Right forelimb (tissue), 1 donor: Measurements from ENCODE around the gene NPAT.
"Not testable (repeated sequence)": the region's sequence is repeated elsewhere in the genome, so short reads cannot be mapped to it uniquely, and the experiment has no call there.

ENCODE experiments used
- DNase-seq: peaks from one replicate; pipeline ENCODE4 v3.0.0-alpha.2; 2018

NPAT gene

DNA sequence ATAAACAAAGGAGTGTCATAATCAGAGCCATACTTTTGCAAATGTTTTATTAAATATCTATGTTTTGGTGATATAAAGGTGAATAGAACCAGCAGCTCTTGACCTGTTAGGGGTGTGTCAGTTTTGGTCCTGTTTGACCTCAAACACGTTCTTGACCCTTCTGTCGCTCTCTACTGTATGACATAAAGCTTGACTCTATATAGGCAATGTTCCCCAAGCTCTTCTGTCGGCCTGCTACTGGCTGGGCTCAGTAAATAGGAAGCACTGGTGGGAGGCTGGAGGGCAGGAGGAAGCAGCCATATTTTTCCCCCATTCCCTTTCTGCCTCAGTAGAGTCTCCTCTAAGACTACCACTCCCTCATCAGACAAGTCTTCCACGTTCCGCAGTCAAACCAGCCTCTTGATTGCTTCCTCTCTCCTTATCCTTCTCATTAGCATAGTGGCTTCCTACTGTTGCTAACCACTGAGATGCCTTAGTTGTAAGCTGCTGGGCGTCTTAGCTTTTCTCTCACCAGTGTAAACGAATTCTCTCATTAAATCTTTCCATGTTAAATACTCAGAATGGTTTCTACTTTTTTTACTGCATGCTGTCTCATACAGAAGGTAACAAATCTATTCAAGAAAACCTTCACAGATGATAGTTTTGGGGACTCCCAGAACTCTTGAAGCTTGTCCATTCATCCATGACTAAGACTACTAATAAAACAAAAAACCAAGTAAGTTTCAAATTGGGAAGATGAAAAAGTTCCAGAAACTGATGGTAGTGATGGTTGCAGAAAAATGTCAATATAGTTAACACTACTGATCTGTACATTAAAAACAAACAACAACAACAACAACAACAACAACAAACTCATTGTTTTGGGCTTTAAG is 3.3 kb downstream of the NPAT start:
- no peak for DNase-seq

DNA sequence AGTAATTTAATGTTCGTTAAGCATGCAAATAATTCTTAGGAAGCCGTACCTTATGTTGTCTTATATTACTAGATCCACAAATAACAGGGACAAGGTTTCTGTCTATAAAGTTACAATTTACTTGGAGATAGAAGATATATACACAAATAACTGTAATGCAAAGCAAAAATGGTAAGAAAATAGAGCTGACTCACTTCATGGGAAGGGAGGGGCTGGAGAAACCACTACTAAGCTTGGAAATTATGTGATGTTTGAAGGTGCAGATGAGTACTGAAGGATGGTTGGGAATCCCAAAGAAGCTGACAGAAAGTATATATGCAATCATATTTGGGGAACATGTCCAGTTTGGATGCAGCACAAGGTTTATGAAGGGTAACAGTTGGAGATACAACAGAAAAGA is 4.0 kb downstream of the NPAT start:
- DNase-seq, result no peak

DNA sequence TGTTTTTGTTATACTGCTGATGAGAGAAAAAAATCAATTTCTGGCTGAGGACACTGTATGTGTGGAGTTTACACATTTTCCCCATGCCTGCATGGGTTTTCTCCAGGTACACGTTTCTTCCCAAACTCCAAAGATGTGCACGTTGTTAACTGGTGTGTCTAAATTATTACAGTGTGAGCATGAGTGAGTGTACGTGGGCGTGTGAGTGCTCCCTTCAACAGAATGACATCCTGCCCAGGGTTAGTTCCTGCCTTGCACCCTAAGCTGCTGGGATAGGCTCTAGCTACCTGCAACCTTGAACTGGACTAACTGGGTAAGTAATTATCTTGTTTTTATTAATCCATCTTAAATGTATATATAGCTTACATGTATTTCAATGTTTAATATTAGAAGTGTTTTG is 5.5 kb downstream of the NPAT start:
- no peak for DNase-seq

DNA sequence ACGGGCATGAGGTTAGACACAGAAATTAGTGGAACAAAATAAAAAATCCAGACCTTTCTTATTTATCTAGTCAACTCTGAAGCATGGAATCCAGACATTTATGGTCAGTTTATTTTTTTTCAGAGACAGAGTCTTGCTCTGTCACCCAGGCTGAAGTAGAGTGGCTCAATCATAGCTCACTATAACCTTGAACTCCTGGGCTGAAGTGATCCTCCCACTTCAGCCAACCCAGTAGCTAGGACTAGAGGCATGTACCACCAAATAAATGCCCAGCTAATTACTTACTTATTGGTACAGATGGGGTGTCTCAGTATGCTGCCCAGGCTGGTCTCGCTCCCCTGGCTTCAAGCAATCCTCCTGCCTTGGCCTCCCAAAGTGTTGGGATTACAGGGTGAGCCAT is 8.7 kb downstream of the NPAT start:
- DNase-seq, result no peak

DNA sequence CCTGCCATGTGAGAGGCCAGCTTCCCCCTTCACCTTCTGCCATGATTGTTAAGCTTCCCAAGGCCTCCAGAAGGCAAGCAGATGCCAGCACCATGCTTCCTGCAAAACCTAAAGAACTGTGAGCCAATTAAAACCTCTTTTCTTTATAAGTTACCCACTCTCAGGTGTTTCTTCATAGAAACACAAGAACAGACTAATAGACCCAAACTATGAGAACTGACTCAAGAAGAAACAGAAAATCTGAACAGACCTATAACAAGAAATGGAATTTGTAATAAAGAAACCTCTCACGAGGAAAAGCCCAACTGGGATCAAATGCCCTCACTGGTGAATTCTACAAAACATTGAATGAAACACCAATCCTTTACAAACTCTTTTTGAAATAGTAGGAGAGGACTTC is 12.0 kb downstream of the NPAT start:
- no peak for DNase-seq

DNA sequence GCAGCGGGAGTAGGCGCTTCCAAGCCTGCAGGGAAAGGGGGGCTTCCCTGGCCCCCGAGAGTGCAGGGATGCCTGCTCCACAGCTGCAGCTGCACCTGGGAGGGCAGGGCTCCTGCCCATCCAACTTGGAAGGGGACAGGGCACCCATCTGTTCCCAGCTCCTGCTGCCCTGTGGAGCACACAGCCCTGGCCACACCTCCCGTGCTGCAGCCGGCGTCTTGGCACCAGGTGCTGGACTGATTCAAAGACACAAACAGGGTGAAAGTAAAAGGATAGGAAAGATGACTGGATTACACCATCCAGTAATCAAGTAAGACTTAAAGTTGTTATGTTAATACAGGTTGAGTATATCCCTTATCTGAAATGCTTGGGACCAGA is 14.8 kb downstream of the NPAT start:
- no peak for DNase-seq

DNA sequence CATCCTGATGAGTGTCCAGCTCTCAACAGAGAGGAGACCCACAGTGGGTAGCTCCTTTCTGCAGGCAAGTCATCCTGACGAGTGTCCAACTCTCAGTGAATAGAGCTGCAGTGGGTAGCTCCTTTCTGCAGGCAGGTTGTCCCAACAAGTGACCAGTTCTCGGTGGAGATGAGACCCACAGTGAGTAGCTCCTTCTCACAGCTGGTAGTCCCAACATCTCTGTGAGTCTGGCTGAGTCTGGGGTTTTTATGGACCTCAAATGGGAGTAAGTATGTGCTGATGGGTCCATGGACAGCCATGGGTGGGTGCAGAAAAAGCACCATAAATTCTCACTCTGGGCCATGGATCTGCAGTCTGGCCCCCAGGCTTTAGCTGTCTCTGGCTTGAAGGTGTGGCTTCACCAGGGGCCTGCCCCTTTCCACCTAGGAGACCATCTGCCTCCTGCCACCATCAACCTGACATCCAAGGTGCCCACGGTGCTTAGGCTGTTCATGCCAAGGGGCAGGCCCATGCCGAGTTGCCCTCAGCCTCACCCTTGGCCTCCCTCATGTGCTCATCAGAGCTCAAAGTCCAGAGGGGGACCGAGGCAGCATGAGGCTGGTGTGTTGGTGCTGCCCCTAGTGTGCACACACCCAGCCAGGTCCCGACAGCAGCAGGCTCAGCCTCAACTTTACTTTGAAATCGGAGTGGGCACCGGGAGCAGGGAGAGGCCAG is 15.3 kb downstream of the NPAT start:
- DNase-seq, result no peak

DNA sequence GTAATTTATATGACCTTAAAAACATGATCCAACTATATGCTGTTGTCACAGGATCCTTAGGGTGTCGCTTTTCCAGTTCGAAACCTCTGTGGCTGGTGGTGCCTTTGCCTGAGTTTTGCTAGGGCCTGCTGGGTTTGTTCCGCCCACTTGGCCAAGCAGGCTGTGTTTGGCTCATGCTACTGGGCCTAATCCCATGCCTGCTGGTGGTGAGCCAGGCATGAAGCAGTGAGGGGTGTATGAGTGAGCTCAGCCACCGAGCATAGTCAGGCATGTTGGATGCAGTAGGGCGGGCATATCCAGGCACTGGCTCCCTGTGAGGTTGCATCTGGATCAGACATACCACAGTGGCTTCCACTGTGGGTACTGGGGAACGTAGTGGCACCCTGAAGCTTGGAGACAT is 16.3 kb downstream of the NPAT start:
- DNase-seq, result no peak

DNA sequence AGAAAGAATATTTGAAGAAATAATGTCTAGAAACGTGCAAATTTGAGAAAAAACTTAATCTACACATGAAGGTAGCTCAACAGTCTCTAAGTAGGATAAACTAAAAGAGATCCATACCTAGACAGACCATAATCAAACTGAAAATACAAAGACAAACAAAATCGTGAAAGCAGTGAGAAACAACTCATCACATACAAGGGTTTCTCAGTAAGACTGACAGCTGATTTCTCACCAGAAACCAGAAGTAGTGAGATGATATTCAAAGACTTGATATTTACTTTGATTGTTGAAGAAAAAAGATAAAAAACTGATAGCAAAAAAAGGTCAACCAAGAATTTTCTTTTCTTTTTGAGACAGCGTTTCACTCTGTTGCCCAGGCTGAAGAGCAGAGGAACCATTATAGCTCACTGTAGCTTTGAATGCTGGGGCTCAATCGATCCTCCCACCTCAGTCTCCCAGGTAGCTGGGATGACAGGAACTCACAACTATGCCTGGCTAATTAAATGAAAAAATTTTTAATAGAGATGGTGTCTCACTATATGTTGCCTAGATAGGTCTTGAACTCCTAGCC is 17.4 kb downstream of the NPAT start:
- DNase-seq, result no peak

DNA sequence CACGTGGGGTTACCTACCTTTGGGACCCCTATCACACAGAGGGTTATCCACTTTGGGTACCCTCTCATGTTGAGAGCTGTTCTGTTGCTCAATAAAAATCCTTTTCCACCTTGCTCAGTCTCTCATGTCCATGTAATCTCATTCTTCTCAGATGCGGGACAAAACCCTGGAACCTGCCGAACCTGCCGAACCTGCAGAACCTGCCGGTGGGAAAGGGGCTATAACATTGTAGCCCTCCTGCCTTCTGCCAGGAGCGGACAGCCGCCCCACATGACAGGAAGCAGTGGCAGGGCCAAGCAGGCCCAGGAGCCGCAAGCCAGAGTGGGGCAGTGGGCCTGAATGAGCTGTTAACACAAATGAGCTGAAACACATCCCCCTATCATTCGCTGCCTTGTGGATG is 18.1 kb downstream of the NPAT start:
- no peak for DNase-seq

DNA sequence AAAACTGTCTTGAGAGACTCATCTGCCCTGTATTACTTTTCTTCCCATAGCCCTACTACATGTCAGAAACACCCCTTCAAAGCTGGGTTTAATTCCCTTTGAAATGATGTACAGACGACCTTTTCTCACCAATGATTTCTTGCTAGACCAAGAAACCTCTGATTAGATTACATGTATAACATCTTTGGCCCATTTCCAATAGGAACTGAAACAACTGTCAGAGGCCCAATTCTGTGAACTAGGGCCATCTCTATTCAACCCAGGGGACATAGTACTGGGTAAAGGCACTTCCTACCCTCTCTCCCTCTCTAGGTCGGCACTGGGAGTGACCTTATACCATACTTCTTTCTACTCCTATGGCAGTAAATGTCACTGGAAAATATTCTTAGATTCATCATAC is 19.4 kb downstream of the NPAT start:
- DNase-seq, result no peak

DNA sequence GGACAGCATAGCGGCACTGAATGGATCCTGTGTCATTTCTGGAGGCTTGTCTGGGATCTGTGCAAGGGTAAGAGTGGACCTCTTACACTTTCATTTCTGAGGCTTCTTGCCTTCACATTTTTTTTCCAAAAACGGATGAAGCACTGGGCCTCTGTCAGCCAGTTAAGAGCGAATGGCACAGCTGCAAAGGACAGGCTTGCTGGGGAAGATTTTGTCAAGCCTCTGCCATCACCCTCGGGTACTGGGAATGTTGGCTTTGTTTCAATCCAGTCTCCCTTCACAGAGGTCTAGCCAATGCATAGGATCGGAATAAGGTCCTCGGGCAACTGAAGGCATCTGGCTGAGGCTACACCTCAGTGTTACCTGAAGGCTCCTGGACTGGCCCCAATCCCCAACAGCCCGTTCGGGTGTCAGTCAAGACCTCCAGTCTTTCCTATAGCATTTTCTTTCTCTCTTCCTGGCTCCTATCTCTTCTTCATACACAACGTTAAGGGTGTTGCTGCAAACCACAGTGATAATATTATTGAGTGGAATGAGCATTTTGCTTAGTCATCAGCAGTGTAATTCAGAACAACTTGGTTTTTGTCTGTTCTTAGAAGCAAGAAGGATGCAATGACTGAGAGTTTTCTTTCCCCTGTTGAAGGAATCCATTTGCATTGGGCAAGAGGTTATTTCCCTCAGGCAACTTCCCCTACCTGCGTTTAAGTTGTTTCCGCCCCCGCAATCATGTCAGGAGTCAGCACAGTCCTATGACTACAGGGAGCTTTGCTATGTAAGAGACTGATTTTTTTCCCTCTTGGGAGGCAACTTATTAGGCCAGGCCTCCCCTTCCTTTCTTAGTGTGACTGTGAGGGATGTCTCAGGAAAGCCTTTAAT is 22.8 kb downstream of the NPAT start:
- no peak for DNase-seq

DNA sequence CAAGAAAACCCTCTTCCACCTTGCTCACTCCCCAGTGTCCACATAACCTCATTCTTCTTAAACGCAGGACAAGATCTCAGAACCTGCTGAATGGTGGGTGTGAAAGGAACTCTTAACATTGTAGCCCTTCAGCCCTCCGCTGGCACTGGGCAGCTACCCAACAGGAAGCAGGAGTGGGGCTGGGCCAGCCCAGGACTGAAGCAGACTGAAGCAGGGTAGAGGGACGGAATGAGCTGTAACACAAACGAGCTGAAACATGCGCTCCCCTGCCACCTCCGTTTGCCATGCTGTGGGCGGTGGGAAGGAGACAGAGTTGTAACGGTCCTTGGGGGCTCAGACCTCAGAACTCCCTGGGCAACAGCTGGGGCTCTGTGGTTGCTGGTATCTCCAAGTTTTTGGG is 23.6 kb downstream of the NPAT start:
- no peak for DNase-seq

DNA sequence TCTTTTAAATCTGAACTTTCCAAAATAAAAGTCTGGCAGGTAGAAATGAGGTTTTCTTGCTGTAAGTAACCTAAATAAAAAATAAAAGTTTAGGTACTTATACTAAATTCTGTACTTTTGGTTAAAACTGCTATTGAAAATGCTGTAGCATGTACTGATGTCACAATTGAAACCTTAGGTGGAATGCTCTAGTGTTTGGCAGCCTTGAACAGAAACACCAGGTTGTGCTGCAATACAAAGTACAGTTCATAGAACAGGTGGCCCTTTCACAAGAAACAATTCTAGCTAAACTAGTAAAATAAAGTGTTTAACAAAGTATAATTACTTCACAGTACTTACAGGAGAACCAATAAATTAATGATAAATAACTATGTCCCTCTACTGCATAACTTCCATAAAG is 25.1 kb downstream of the NPAT start:
- no peak for DNase-seq

DNA sequence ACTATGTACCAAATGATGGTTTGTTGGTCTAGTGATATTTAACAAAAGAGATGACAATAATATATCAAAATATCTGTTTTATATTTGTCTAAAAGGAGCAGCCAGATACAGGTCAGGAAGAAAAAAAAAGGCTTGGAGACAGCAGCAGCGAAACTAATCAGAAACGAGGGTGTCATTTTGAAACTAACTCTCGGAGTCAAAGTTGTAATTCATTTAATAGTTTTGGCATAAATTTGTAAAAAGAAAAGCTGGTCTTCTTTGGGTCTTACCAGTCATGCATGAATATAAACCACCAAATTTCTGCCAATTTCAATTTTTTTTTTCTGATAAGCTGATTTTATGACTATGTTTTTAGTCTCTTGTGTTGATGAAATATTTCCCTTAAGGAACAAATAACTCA is 25.5 kb downstream of the NPAT start:
- no peak for DNase-seq

DNA sequence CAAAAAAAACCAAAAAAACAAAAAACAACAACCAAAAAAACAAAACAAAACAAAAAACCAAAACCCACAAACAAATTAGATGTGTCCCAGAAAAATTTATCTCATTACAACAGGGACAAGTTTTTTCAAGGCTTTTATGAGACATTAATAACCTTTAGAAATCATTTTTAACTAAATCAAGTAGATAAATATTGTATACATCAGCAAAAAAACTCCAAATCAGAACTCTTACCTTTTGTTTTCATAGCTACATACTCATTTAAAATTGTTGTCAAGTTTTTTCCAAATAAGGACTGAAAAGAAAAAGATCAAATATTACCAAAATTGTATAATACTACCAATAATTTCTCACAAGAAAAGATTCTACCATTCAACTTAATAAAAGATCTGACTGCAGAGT is 28.7 kb downstream of the NPAT start:
- no peak for DNase-seq

DNA sequence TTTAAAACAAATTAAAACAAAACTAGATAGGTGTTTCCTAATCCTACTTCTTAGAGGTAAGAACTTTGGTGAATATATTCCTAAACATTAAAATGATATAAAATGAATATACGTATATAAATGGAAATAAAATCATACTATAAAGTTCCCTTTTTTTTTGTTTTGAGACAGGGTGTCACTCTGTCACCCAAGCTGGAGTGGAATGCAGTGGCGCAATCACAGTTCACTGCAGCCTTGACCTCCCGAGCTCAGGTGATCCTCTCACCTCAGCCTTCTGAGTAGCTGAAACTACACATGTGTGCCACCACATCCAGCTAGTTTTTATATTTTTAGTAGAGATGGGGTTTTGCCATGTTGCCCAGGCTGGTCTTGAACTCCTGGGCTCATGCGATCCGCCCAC is 44.9 kb downstream of the NPAT start:
- no peak for DNase-seq

DNA sequence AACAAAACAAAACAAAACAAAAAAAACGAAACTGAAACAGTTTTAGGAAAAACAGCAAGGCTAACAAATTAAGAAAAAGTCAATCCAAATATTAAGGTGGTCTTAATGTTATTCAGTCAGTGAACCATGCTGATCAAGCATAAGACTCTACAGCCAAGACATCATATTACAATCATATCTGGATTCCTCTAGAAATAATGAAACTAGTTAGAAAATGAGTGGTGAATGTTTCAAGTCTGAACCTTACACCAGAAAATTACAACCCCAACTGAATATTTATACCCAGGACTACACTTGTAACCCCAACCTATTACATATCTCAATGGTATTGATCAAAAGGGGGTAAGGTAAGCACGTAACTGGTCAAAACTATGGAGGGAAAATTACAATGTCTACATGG is 52.3 kb downstream of the NPAT start:
- DNase-seq, result no peak

DNA sequence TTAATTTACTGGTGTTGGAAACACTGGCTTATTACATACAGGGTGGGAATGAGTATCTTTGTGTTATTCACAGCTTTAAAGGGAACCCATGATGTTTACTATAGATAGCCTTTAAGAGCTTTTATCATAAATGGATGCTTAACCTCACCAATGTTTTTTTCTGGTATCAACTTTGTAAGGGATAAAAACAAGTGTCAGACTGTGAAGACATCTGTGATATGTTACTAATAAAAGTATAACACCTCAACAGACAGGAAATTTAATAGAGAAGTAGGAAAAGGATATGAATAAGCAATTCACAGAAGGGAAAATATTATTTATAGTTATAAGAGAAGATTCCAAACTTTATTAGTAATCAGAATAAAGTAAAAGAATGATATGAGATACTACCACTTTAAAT is 54.8 kb downstream of the NPAT start:
- no peak for DNase-seq

DNA sequence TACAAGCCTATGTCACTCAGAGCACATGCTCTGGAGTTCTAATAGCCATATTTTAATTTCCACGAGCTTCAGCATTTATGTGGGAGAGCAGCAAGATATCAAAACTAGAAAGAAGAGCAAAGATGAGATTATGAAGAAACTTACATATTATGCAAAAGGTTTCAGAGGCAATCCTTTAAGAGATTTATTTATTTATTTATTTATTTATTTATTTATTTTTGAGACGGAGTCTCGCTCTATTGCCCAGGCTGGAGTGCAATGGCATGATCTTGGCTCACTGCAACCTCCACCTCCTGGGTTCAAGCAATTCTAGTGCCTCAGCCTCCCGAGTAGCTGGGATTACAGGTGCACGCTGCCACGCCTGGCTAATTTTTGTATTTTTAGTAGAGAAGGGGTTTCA is 59.6 kb downstream of the NPAT start:
- DNase-seq, result not testable (repeated sequence)

DNA sequence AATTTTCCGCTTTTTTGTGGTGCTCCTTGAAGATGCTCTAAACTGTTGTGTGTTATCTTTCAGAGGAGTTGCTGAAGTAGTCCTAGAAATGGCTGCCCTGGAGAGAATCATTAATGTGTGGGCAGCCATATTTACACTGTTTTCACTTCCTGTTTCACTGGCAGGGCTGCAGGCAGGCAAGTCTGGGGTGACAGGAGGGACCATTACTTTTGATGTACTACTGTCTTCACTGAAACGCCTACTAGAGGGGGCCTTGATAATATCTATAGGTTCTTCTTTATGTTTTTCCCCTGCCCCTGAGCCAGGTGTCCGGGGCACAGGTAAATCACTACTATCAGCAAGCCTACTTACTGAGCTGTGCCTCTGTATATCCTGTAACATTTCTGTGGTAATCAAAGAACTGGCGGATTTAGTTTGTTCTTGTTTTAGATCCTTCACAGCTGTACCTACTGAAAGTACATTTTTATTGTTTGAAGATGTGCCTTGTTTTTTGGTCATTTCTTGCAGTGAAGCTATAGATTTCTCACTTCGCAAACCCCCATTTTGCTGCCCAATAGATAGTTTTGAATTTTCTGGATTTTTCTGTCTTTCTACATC is 61.4 kb downstream of the NPAT start:
- DNase-seq, result no peak

DNA sequence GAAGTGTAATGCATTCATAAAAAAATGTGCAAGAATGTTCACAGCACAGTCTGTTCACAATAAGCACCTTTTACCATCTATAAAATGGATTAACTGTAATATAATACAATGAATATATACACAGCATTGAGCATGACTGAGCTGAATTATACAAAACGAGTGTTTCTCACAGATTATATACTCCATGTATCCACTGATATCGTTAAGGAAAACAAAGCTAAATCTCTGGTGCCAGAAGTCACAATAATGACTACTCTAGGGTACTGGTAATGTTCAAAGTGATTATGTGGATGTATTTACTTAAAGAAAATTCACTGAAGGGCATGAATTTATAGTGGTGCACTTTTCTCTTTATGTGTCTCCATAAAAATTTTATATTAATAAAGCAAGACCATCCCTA is 67.8 kb downstream of the NPAT start:
- no peak for DNase-seq

DNA sequence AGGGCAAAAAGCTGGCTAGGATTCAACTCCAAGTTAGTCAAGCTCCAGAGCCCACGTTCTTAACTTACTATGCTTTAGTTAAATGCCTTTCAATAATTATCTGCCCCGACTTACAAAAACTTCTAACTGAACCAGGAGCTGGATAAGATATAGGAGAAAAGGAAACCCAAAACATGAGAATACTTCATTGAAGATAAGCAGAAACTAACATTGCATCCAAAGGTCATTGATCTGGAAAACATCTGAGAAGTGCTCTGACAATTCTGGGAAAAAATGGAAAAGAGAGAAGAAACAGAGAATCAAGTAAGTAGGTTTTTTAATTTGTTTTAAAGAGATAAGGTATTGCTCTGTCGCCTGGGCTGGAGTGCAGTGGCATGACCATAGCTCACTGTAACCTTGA is 73.9 kb downstream of the NPAT start:
- no peak for DNase-seq
